HG03280 (cell line): ENCODE data around the gene NHLH1.

Experiments
- ATAC-seq: cut with Tn5 transposase; IDR thresholded peaks from one replicate; pipeline ENCODE4 v1.9.1; 2021; ENCODE audit warnings: mild to moderate bottlenecking, moderate library complexity; ENCODE audit not compliant: unreplicated experiment

Gene NHLH1

DNA sequence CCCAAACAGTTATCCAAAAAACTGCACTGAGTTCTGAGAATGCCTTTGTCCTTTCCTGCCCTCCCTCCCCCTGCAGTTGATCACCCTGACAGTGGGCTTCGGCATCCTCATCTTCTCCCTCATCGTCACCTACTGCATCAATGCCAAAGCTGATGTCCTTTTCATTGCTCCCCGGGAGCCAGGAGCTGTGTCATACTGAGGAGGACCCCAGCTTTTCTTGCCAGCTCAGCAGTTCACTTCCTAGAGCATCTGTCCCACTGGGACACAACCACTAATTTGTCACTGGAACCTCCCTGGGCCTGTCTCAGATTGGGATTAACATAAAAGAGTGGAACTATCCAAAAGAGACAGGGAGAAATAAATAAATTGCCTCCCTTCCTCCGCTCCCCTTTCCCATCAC is 8.8 kb upstream of the NHLH1 start:
- no peak for ATAC-seq

- ATAC-seq = no peak
These were observed 7.2 kb upstream of the NHLH1 start for GRCh38 chr1:160359559-160360226.

GRCh38 chr1:160360227-160360695 is 6.6 kb upstream of the NHLH1 start:
- no peak for ATAC-seq

- ATAC-seq = no peak
These were observed 5.7 kb upstream of the NHLH1 start for GRCh38 chr1:160361199-160361598.

DNA sequence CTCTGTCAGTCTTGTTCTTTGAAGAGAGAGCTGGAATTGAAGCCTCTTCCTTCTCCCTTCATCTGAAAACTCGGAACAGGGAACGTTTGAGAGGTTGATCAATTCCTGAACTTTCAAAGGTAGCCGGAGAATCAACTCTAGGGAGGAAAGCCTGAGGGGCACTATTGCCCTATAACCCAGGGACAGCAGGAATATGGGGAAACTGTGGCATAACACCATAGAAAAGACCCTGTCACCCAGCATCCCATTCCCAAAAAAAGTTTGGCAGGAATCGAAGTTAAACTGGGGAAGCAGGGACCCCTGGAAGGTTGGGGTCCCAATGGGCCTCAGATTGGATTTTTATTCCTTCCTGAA is 5.1 kb upstream of the NHLH1 start:
- ATAC-seq = no peak

DNA sequence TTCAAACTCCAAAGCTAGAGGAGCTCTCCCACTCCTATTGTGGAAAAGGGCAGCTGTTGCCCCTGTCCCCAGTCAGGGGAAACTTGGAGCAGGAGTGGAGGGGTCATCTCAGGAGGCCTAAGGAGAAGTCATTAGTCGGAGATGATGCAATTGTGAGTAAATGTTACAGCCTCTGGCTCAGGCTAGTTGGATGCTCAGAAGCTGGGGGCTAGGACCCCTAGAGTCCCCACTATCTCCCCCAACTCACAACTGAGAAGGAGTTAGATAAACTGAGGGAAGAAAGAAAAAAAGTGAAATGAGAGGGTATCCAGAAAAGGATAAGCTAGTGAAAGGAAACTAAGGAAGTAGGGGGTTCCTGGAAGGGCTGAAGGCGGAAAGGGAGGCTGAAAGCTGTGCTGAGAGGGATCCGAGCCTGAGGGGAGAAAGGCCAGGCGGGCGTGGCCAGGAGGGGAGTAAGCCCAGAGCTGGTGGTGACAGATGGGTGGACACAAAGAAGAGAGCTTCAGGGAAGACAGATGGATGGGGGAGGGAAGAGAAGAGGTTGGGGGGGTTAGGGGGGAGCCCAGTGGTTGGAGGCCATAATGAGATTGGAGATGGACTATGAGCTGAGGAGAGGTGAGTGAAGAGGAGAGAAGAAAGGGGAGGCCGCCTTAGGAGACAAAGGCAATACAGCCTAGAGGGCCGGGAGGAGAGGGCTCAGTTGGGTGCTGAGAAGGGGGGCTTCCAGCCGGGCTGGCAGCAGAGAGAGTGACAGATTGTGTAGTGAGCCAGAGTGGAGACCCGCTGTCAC is 4.5 kb upstream of the NHLH1 start:
- no peak for ATAC-seq

- ATAC-seq = no peak
These were observed 3.9 kb upstream of the NHLH1 start for GRCh38 chr1:160363010-160363409.

- ATAC-seq = no peak
These were observed 2.7 kb upstream of the NHLH1 start for GRCh38 chr1:160363951-160364735.

GRCh38 chr1:160365325-160365724 is 1.5 kb upstream of the NHLH1 start:
- no peak for ATAC-seq

DNA sequence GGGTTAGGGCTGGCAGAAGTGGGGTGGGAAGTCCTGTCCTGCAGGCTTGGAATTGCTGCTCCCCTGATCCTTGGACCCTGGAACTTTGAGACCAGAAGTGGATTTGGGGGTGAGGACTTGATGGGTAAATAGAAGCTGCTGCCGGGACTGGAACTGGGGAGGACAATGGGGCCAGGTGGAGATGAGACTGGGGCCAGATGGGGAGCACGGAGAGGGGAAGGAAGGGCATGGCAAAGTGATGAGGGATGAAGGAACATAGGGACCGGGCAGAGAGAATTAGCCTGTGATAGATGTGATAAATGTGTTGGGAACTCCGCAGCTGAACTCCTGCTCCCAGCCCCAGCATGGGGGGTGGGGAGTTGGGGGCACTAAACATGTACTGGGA is 637 bp downstream of the NHLH1 start:
- ATAC-seq = no peak

- ATAC-seq = no peak
These were observed 1.4 kb downstream of the NHLH1 start for GRCh38 chr1:160367934-160368923.

- no peak for ATAC-seq
These were observed 2.2 kb downstream of the NHLH1 start for GRCh38 chr1:160369087-160369486.

DNA sequence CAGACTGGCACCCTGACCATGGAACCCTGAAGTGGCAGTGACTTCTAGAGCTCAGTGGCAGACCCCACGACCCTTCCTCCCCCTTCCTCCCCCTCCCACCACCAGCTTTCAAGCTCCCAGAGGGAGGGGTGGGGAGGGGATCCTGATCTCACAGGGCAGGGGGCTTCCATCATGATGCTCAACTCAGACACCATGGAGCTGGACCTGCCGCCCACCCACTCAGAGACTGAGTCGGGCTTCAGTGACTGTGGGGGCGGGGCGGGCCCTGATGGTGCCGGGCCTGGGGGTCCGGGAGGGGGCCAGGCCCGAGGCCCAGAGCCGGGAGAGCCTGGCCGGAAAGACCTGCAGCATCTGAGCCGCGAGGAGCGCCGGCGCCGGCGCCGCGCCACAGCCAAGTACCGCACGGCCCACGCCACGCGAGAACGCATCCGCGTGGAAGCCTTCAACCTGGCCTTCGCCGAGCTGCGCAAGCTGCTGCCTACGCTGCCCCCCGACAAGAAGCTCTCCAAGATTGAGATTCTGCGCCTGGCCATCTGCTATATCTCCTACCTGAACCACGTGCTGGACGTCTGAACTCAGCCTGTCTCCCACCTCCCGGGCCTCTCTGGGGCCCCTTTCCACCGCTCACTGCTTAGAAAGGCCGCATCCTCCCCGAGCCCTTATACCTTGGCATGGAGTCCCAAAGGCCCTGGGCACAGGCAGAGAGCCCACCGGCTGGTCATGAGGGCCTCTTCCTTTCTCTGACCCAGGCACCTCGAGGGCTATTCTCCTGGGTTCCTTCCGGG is 3.9 kb downstream of the NHLH1 start:
- no peak for ATAC-seq

- ATAC-seq = no peak
These were observed 4.4 kb downstream of the NHLH1 start for GRCh38 chr1:160371346-160371631.

- ATAC-seq = no peak
These were observed 4.9 kb downstream of the NHLH1 start for GRCh38 chr1:160371756-160372155.

- no peak for ATAC-seq
These were observed 6.8 kb downstream of the NHLH1 start for GRCh38 chr1:160373696-160374095.

- ATAC-seq = no peak
These were observed 7.6 kb downstream of the NHLH1 start for GRCh38 chr1:160374306-160375110.

- ATAC-seq = no peak
These were observed 9.1 kb downstream of the NHLH1 start for GRCh38 chr1:160375788-160376524.
